K562 (cell line): ENCODE measurements around the gene TMEM132C. TPM values are rescaled to one million over a fixed set of nuclear protein-coding genes. Genes with fewer than 3 reads are reported as not detected.

Experiments
- ATAC-seq: fragments of 200-7000 bp; cut with Tn5 transposase; 3 replicates; pipeline ENCODE4 v1.9.1; 2020; ENCODE audit warnings: moderate library complexity
- BruUV-seq: library from RNA; stranded (reverse); fragments of 400-500 nt; replicated peaks from 2 replicates; lab custom pipeline; 2021; lab: Mats Ljungman, UMichigan
- CTCF ChIA-PET: fragments of 300-600 bp; formaldehyde crosslinking; extraction: SDS; loops from one replicate; lab custom pipeline; 2021; ENCODE audit warnings: low intra/inter-chr PET ratio; lab: Yijun Ruan, JAX
- POLR2A ChIA-PET: fragments of 300-600, 350-650 bp; sonication (Branson Sonifier 250); formaldehyde crosslinking; extraction: SDS; loops from one replicate; lab custom pipeline; 2021; ENCODE audit warnings: antibody characterized with exemption, inconsistent platforms; lab: Yijun Ruan, JAX
- DNase-seq, 4 experiments: peaks; one replicate each; pipeline versions ENCODE4 v3.0.0 to v3.0.0-alpha.2; 2011 to 2018; ENCODE audit warnings: low spot score in 3 of 4, mixed read lengths in 3 of 4; ENCODE audit errors: extremely low read depth in 1 of 4
- FAIRE-seq: peaks from 2 replicates; lab custom pipeline; 2011; peaks lifted over from hg19 to GRCh38; lab: Jason Lieb, UNC
- H2AFZ ChIP-seq: 2 replicates; pipeline ENCODE4 v1.6.0; 2011; ENCODE audit warnings: low read depth, low read length, control low read depth, inconsistent platforms
- H3K27ac ChIP-seq: fragments of 200-600 bp; 3 replicates; pipeline ENCODE4 v1.8.0; 2011; ENCODE audit warnings: low read depth, mild to moderate bottlenecking, control low read depth, inconsistent platforms, low read length, moderate library complexity, mixed read lengths; ENCODE audit errors: extremely low read depth
- H3K27me3 ChIP-seq, 2 experiments: fragments of 300-600 bp in 1 of 2; 2 replicates in 1 of 2; 3 replicates in 1 of 2; pipeline versions ENCODE4 v1.6.0 to v1.8.0; 2011; ENCODE audit warnings: inconsistent platforms in 2 of 2, low read length in 2 of 2, mild to moderate bottlenecking in 1 of 2, mixed read lengths in 1 of 2, moderate library complexity in 1 of 2; ENCODE audit not compliant: control insufficient read depth in 2 of 2, insufficient read depth in 2 of 2
- H3K36me3 ChIP-seq: fragments of 300-600 bp; 3 replicates; pipeline ENCODE4 v1.8.0; 2011; ENCODE audit warnings: mild to moderate bottlenecking, low read length, inconsistent platforms; ENCODE audit not compliant: control insufficient read depth, insufficient read depth
- H3K4me1 ChIP-seq, 2 experiments: fragments of 200-600 bp in 1 of 2; replicated peaks in 1 of 2; 2 replicates in 1 of 2; 3 replicates in 1 of 2; pipeline versions ENCODE4 v1.5.1 to v1.8.0; 2011; ENCODE audit warnings: inconsistent platforms in 2 of 2, low read length in 2 of 2, mild to moderate bottlenecking in 1 of 2, mixed read lengths in 1 of 2, moderate library complexity in 1 of 2; ENCODE audit not compliant: control insufficient read depth in 2 of 2, insufficient read depth in 2 of 2
- H3K4me2 ChIP-seq: 2 replicates; pipeline ENCODE4 v1.6.1; 2011; ENCODE audit warnings: low read length, control low read depth, inconsistent platforms, mixed read lengths; ENCODE audit not compliant: insufficient read depth
- H3K4me3 ChIP-seq: fragments of 200-600 bp; sonication (generic), shearing (Covaris generic); 2 replicates; pipeline ENCODE4 v1.5.1; 2016; ENCODE audit warnings: control low read depth, inconsistent platforms
- H3K79me2 ChIP-seq: fragments of 200-600 bp; 3 replicates; pipeline ENCODE4 v1.8.0; 2011; ENCODE audit warnings: low read length, inconsistent platforms; ENCODE audit not compliant: control insufficient read depth, insufficient read depth
- H3K9ac ChIP-seq, 2 experiments: 2 replicates each; pipeline versions ENCODE4 v1.6.0 to v1.6.1; 2011; ENCODE audit warnings: low read depth in 2 of 2, low read length in 2 of 2, control low read depth in 1 of 2, inconsistent platforms in 1 of 2, mild to moderate bottlenecking in 1 of 2, mixed read lengths in 1 of 2; ENCODE audit not compliant: insufficient read depth in 1 of 2
- H3K9me1 ChIP-seq: one replicate; pipeline ENCODE4 v1.6.0; 2011; ENCODE audit warnings: inconsistent platforms, mild to moderate bottlenecking, low read length, moderate library complexity; ENCODE audit not compliant: control insufficient read depth, insufficient read depth
- H3K9me3 ChIP-seq: replicated peaks from 2 replicates; pipeline ENCODE4 v1.5.1; 2011; ENCODE audit warnings: low read depth, low read length, inconsistent platforms; ENCODE audit not compliant: control insufficient read depth, insufficient read depth
- H4K20me1 ChIP-seq: replicated peaks from 2 replicates; pipeline ENCODE4 v1.6.1; 2011; ENCODE audit warnings: low read length, inconsistent platforms, mixed read lengths; ENCODE audit not compliant: control insufficient read depth, insufficient read depth
- BHLHE40 ChIP-seq: IDR thresholded peaks from 2 replicates; pipeline ENCODE4 v1.6.1; 2011; ENCODE audit warnings: low read length, improper control_type of control experiment
- CBX1 ChIP-seq: sonication (generic); IDR thresholded peaks from 2 replicates; pipeline ENCODE4 v1.6.1; 2016; ENCODE audit warnings: antibody characterized with exemption, low read depth, mild to moderate bottlenecking
- E2F3 ChIP-seq: fragments of 250-450 bp; sonication (Bioruptor Pico); IDR thresholded peaks from 2 replicates; pipeline ENCODE4 v1.4.0; 2020; ENCODE audit warnings: mild to moderate bottlenecking
- HNRNPUL1 ChIP-seq: fragments of 200-400 bp; formaldehyde crosslinking; IDR thresholded peaks from 2 replicates; pipeline ENCODE4 v1.6.1; 2017; ENCODE audit warnings: low read length
- MAZ ChIP-seq, 2 experiments: fragments of 450-650 bp in 1 of 2; sonication (generic) in 1 of 2; formaldehyde crosslinking; IDR thresholded peaks in 1 of 2; conservative IDR thresholded peaks in 1 of 2; 2 replicates each; pipeline versions ENCODE4 v1.4.0 to v1.5.0; 2020; ENCODE audit warnings: mild to moderate bottlenecking in 1 of 2, missing genetic modification reagents in 1 of 2
- MEIS2 ChIP-seq: fragments of 450-650 bp; IDR thresholded peaks from 2 replicates; pipeline ENCODE4 v1.6.1; 2014; ENCODE audit warnings: mild to moderate bottlenecking; ENCODE audit not compliant: partially characterized antibody
- NFE2L1 ChIP-seq: fragments of 450-650 bp; IDR thresholded peaks from 2 replicates; pipeline ENCODE4 v1.6.1; 2016; ENCODE audit warnings: missing genetic modification characterization, low read depth, mild to moderate bottlenecking, missing compliant biosample characterization, moderate library complexity, borderline replicate concordance
- NRF1 ChIP-seq, 2 experiments: fragments of 450-650 bp; IDR thresholded peaks in 1 of 2; conservative IDR thresholded peaks in 1 of 2; 2 replicates each; pipeline ENCODE4 v1.6.1; 2014; ENCODE audit warnings: mild to moderate bottlenecking in 2 of 2
- RBM22 ChIP-seq: fragments of 200-400 bp; formaldehyde crosslinking; IDR thresholded peaks from 2 replicates; pipeline ENCODE4 v1.6.1; 2018; ENCODE audit warnings: low read length, low read depth; ENCODE audit not compliant: poor library complexity, severe bottlenecking
- ZKSCAN1 ChIP-seq: fragments of 150-350 bp; IDR thresholded peaks from 2 replicates; pipeline ENCODE4 v1.6.1; 2016; ENCODE audit warnings: low read depth, low read length
- ZNF324 ChIP-seq: fragments of 250-450 bp; sonication (Bioruptor Pico); IDR thresholded peaks from 2 replicates; pipeline ENCODE4 v1.4.0; 2020; ENCODE audit warnings: mild to moderate bottlenecking
- WGBS: fragments of 100-300 bp; shearing (Covaris generic); methylation state at CpG from one replicate; pipeline ENCODE4 v1.1.6; 2016; ENCODE audit warnings: low coverage, mixed read lengths; ENCODE audit not compliant: insufficient coverage; ENCODE audit errors: missing lambda C conversion rate; 5-methylcytosine and 5-hydroxymethylcytosine counted together
- in situ Hi-C: fragments of 300-500 bp; cut with MboI; formaldehyde crosslinking; loops from 4 replicates; pipeline ENCODE4 v1.15.0; 2018; ENCODE audit warnings: inconsistent platforms, mixed read lengths
- intact Hi-C: fragments of 100-400 bp; cut with micrococcal nuclease; formaldehyde crosslinking; loops from 2 replicates; pipeline ENCODE4 v1.14.2; 2022
- polyA plus RNA-seq, 8 experiments: library from polyadenylated mRNA; depleted of rRNA in 4 of 8; stranded (reverse) in 5 of 8; unstranded in 3 of 8; fragments of >200 nt; fragmentation: Nextera tagmentation in 2 of 8; fragmentation: Illumina TruSeq in 1 of 8; extraction: Ambion mirVana in 2 of 8; extraction: Trizol in 1 of 8; gene quantifications; 2 replicates each; pipeline versions ENCODE4 v1.2.1 to v1.2.3, GENCODE V29; 2011 to 2014; ENCODE audit warnings: inconsistent platforms in 1 of 8, missing spikeins in 1 of 8
- total RNA-seq, 7 experiments: library from RNA; depleted of rRNA in 6 of 7; stranded (reverse); fragments of >200 nt in 6 of 7; fragmentation: Illumina TruSeq in 2 of 7; extraction: Trizol in 2 of 7; gene quantifications; 2 replicates each; pipeline versions ENCODE4 v1.2.1 to v1.2.3, GENCODE V29; 2011 to 2021; ENCODE audit warnings: low replicate concordance in 1 of 7
- TF ChIP-seq, protein P1 (sequence below): fragments of 250-450 bp; sonication (Bioruptor Pico); IDR thresholded peaks from 2 replicates; pipeline ENCODE4 v1.5.0; 2021
- TF ChIP-seq, protein P2 (sequence below): fragments of 200-800 bp; sonication (Bioruptor generic); IDR thresholded peaks from 2 replicates; pipeline ENCODE4 v1.6.1; 2017; ENCODE audit warnings: missing genetic modification characterization, missing compliant biosample characterization

TMEM132C gene
- total and polyA plus RNA-seq, 9 of the 15 experiments (the other 6 are each of a cell fraction or from before 2014, with no cell fraction given) = not detected

DNA sequence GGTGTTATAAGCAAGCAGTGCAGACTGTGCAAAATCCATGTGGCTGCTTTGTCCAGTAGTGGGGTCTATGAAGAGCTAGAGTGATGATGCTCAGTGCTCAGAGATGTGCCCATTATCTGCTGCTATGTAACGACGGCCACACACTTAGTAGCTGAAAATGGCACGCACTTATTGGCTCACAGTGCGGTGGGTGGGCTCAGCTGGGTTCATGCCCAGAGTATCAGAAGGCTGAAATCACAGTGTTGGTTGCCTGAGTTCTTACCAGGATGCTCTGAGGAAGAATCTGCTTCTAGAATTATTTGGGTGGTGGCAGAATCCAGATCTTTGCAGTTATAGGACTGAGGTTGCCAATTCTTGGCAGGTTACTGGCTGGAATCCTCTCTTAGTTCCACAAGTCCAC, 432.1 kb downstream of the TMEM132C start:
- Histone ChIP-seq H3K79me2 (no peaks in the 10 kb centered on the region), H3K36me3 (no peaks in the 10 kb centered on the region), H3K9me1 (no peaks in the 10 kb centered on the region), H3K9ac (no peak overlapping the region), H2AFZ (no peak overlapping the region), H3K4me1 (no peaks in the 10 kb centered on the region), H4K20me1 (no peaks in the 10 kb centered on the region), H3K9me3 (no peaks in the 10 kb centered on the region), H3K4me3 (no peak overlapping the region), H3K27ac (no peak overlapping the region), H3K27me3 (peaks cover 0 to 16% of the 10 kb centered on the region in 2 experiments; a peak in 2 of 5 replicates), H3K4me2 (no peak overlapping the region)
- FAIRE-seq (no peak), ATAC-seq (no peak), DNase-seq (no peak)
- in situ Hi-C loops = no loop called here
- ChIA-PET CTCF (no interaction called here), POLR2A (no interaction called here)
- intact Hi-C loops = no loop called here
- no TSS peak for BruUV-seq
- WGBS = 0% methylated on average over 4 of the region's 4 CpGs
- TF ChIP-seq HNRNPUL1 (no peak), MAZ (CRISPR knock-in tag; conservative IDR thresholded peaks at IDR 0.05 in 1 of 2, IDR thresholded peaks at IDR 0.05 in 1 of 2) (no peak)

DNA sequence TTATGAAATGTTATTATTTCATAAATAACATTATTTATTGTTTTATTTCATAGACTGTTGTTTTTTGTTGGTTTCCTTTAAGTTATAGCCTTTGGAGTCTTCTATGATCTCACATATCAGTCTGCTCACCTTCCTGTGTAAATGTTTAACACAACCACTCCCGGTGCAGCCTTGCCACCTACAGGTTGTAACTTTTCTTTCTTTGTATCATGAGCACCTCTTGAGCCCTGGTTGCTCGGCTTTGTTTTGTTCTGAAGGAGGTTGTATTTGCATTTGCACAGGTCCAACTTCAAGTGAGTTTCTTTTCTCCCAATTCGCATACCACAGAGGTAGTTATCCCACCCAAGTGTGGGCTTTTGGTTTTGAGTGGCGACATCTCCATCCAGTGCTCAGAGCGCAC, 435.4 kb downstream of the TMEM132C start:
- H4K20me1 ChIP-seq = no peaks in the 10 kb centered on the region
- H3K4me1 ChIP-seq = no peaks in the 10 kb centered on the region
- ChIA-PET CTCF (no interaction called here), POLR2A (no interaction called here)
- no peak overlapping the region for H3K4me2 ChIP-seq
- FAIRE-seq = no peak
- no peak overlapping the region for H3K27ac ChIP-seq
- BruUV-seq = no TSS peak
- no peaks in the 10 kb centered on the region for H3K79me2 ChIP-seq
- H3K9ac ChIP-seq = no peak overlapping the region
- 0% methylated on average over 5 of the region's 5 CpGs for WGBS
- no peak for ATAC-seq
- TF ChIP-seq NFE2L1 (tag) = no peak
- TF ChIP-seq ZKSCAN1 = no peak
- TF ChIP-seq, protein P1, sequence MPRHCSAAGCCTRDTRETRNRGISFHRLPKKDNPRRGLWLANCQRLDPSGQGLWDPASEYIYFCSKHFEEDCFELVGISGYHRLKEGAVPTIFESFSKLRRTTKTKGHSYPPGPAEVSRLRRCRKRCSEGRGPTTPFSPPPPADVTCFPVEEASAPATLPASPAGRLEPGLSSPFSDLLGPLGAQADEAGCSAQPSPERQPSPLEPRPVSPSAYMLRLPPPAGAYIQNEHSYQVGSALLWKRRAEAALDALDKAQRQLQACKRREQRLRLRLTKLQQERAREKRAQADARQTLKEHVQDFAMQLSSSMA (CRISPR knock-in tag) = no peak
- TF ChIP-seq ZNF324 (CRISPR knock-in tag) = no peak
- TF ChIP-seq E2F3 (CRISPR knock-in tag) = no peak
- TF ChIP-seq NRF1 (conservative IDR thresholded peaks at IDR 0.05 in 1 of 2, IDR thresholded peaks at IDR 0.05 in 1 of 2) = no peak
- TF ChIP-seq, protein P2, sequence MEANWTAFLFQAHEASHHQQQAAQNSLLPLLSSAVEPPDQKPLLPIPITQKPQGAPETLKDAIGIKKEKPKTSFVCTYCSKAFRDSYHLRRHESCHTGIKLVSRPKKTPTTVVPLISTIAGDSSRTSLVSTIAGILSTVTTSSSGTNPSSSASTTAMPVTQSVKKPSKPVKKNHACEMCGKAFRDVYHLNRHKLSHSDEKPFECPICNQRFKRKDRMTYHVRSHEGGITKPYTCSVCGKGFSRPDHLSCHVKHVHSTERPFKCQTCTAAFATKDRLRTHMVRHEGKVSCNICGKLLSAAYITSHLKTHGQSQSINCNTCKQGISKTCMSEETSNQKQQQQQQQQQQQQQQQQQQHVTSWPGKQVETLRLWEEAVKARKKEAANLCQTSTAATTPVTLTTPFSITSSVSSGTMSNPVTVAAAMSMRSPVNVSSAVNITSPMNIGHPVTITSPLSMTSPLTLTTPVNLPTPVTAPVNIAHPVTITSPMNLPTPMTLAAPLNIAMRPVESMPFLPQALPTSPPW (CRISPR knock-in tag) = no peak
- TF ChIP-seq MEIS2 = no peak
- no peak for TF ChIP-seq CBX1
- no peak for TF ChIP-seq BHLHE40
- no peak for TF ChIP-seq RBM22
- H3K9me1 ChIP-seq = no peaks in the 10 kb centered on the region
- H3K9me3 ChIP-seq = no peaks in the 10 kb centered on the region
- peaks cover 0 to 22% of the 10 kb centered on the region in 2 experiments; a peak in 2 of 5 replicates for H3K27me3 ChIP-seq
- DNase-seq = no peak
- intact Hi-C loops (no loop called here), in situ Hi-C loops (no loop called here)
- no peak overlapping the region for H3K4me3 ChIP-seq
- H3K36me3 ChIP-seq = no peaks in the 10 kb centered on the region
- H2AFZ ChIP-seq = no peak overlapping the region
